ENCODE data around the gene LIFR.

The LIFR gene

DNA sequence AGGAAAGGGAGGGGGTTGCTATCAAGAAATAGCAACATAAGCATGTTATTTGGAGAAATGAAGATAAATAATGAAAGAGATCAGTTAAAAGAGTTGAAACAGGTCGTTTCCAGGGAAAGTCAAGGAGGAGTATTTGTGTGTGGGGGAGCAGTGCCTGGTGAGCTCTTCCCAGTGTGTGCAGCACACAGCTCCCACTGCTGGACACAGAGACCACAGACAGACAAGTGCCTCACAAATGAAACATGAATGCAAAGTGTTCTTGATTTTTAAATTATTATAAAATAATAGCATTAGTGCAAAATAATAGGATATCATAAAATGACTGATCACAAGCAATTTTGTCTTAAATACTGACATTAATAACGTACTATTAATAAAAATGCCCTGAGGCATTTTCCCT lies 40.8 kb downstream of the LIFR start:
- FAIRE-seq = no peak

- FAIRE-seq = no peak
These were observed 41.4 kb downstream of the LIFR start for GRCh38 chr5:38515092-38515491.

- FAIRE-seq = no peak
These were observed 47.3 kb downstream of the LIFR start for GRCh38 chr5:38509185-38509584.

DNA sequence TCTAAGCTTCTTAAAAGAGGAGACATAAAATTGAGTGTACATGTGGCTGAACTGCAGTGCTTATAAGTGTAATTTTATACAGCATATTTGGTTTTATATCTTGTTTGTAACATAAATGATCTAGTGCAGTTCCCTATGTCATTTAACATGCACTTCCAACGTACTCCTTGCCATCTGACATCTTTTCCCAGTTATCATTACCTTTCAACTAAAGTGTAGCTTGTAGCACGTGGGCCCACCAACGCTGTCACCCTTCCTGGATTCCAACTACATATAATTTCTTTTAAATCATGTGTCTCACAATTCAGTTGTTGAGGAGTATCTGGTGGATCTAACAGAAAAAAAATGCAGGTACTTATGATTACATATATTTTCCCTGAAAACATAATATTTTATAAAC lies 50.1 kb downstream of the LIFR start:
- no peak for FAIRE-seq

DNA sequence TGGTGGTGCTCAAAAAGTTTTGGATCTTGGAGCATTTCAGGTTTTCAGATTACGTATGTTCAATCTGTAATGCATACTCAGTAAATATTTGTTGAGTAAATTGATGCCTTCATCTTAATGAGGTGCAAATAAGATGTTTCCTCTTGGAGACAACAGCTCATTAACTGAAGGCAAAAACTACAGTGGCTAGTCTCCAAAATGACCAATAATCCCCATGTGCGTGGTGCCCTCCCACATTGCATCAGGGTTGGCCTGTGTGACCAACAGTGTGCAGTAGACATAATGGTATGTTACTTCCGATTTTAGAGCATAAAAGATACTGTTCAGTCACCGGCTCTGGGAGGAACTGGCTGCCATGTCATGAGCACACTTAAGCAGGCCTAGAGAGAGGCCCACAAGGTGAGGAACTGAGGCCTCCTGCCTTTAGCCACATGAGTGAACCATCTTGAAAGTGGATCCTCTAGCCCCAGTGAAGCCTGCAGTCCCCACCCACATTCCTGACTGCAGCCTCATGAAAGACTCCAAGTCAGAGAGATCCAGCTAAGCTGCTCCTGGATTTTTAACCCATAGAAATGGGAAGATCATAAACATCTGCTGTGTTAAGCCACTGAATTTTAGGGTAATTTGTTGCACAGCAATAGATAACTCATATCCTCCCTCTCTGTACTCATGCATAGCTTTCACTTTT lies 55.7 kb downstream of the LIFR start:
- no peak for FAIRE-seq

DNA sequence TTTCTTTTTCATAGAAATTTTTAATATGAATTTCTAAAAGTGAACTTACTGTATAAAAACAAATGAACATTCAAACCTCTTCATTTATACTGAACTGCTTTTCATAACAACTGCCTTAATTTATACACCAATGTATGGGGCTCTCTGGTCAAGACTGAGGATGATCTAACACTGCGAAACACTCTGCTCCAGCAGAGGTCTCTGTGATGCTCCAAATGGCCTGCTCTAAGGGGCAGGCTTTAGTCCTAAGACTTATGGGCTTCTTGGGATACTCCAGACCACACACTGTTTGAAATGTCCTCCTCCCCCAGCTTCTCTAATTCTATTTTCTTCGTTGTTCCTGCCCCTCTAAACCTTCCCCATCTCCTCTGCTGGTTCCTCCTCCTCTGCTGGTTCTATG lies 58.5 kb downstream of the LIFR start:
- no peak for FAIRE-seq

GRCh38 chr5:38494763-38495162 lies 61.7 kb downstream of the LIFR start:
- FAIRE-seq = no peak

DNA sequence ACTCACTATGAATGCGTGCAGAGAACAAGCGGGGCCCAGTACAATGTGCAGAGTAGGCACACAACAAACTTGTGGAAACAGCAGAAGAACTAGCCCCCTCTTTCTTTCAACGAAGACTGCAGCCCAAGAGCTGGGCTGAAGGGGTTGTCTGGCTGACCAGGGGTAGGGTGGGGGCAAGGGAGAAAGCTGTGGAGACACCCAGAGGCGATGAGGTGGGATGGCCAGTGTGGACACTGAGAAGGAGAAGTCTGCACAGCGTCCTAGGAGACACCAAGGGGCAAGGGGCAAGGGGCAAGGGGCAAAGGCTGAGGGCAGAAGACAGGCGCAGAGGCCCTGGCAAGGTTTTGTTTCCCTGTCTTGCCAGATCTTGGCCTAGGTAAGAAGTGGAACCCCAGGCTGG lies 62.3 kb downstream of the LIFR start:
- FAIRE-seq = no peak

- FAIRE-seq = no peak
These were observed 72.5 kb downstream of the LIFR start for GRCh38 chr5:38483805-38484398.

- FAIRE-seq = no peak
These were observed 77.0 kb downstream of the LIFR start for GRCh38 chr5:38479315-38479904.

DNA sequence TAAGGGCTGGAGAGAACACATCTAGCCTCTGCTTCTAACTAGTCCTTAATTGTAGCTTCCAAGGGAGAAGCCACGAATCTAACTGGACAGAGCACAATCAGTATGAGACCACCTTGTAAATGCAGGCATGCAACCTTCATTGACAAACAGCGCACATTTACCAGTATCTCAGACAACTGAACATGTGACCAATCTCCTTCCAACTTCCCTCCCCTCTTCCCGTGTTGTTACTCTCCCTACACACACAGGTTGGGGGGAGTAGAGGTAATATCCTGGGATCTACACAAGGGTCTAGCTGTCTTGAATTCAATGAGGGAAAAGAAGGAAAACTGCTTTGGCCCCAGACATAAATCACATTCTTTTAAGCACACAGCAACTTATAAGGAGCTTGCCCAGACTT lies 77.6 kb downstream of the LIFR start:
- FAIRE-seq = no peak

- no peak for FAIRE-seq
These were observed 78.3 kb downstream of the LIFR start for GRCh38 chr5:38478166-38478565.

DNA sequence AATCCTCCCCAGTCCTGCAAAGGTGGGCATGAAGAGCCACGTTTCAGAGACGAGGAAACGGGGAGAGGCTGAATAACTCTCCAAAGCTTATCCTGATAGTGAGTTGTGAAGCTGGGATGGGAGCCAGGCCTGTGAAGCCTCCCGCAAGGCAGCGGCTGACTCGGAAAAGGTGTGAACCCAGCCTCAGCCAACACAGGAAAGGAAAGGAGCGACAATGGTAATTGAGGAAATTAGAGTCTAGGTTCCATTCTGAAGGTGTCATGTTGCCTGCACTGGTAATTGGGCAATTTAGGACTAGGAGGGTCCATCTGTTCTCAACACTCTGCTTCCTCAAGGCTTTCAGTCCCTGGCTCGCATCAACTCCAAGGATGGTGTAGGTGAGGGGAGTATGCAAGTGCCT lies 83.4 kb downstream of the LIFR start:
- FAIRE-seq = no peak

- FAIRE-seq = no peak
These were observed 83.9 kb downstream of the LIFR start for GRCh38 chr5:38472541-38472940.

- FAIRE-seq = no peak
These were observed 84.7 kb downstream of the LIFR start for GRCh38 chr5:38471709-38472108.

- no peak for FAIRE-seq
These were observed 86.7 kb downstream of the LIFR start for GRCh38 chr5:38469707-38470267.

GRCh38 chr5:38468978-38469706 lies 87.3 kb downstream of the LIFR start:
- FAIRE-seq = no peak

- no peak for FAIRE-seq
These were observed 88.2 kb downstream of the LIFR start for GRCh38 chr5:38468202-38468673.

- FAIRE-seq = no peak
These were observed 88.9 kb downstream of the LIFR start for GRCh38 chr5:38467353-38468040.

GRCh38 chr5:38466424-38467189 lies 89.8 kb downstream of the LIFR start:
- FAIRE-seq = no peak

GRCh38 chr5:38465702-38466423 lies 90.6 kb downstream of the LIFR start:
- no peak for FAIRE-seq
